Uterus (tissue), 4 donors: ENCODE data around the gene RPS18. TPM values are rescaled to one million over a fixed set of nuclear protein-coding genes. Genes with fewer than 3 reads are reported as not detected.
"Not testable (repeated sequence)": the region's sequence is repeated elsewhere in the genome, so short reads cannot be mapped to it uniquely, and the experiment has no call there.

ENCODE experiments used
- DNase-seq, 2 donors: peaks; one replicate each; pipeline ENCODE4 v3.0.0-alpha.2; 2019 to 2020
- H3K27ac ChIP-seq, 2 donors: fragments of 200-600 bp; sonication (generic); 1 replicate in 1 of 2; 2 replicates in 1 of 2; pipeline ENCODE4 v1.5.1; 2016 to 2018
- H3K27me3 ChIP-seq, 2 donors: fragments of 200-600 bp; sonication (generic); one replicate each; pipeline ENCODE4 v1.5.1; 2018 to 2019; ENCODE audit warnings: control low read depth in 1 of 2
- H3K36me3 ChIP-seq, 2 donors: fragments of 200-600 bp; sonication (generic); one replicate each; pipeline ENCODE4 v1.5.1; 2019; ENCODE audit warnings: control low read depth in 1 of 2
- H3K4me1 ChIP-seq, 2 donors: fragments of 200-600 bp; sonication (generic); one replicate each; pipeline ENCODE4 v1.5.1; 2018 to 2019; ENCODE audit warnings: control low read depth in 1 of 2
- H3K4me3 ChIP-seq, 2 donors: fragments of 200-600 bp; sonication (generic); 1 replicate in 1 of 2; 2 replicates in 1 of 2; pipeline ENCODE4 v1.5.1; 2018 to 2019; ENCODE audit warnings: mild to moderate bottlenecking in 1 of 2
- H3K9me3 ChIP-seq, 2 donors: fragments of 200-600 bp; sonication (generic); one replicate each; pipeline ENCODE4 v1.5.1; 2019; ENCODE audit warnings: control low read depth in 1 of 2
- CTCF ChIP-seq, 4 experiments: fragments of 200-600 bp in 2 of 4; fragments of 450-650 bp in 2 of 4; sonication (generic) in 2 of 4; IDR thresholded peaks; one replicate each; pipeline ENCODE4 v1.5.1; 2016 to 2019; ENCODE audit warnings: antibody characterized with exemption in 4 of 4, mild to moderate bottlenecking in 2 of 4, moderate library complexity in 1 of 4
- POLR2A ChIP-seq, 2 donors: fragments of 450-650 bp; IDR thresholded peaks; one replicate each; pipeline ENCODE4 v1.6.1; 2016; ENCODE audit warnings: antibody characterized with exemption in 2 of 2, mild to moderate bottlenecking in 1 of 2, moderate library complexity in 1 of 2
- intact Hi-C: fragments of 100-400 bp; cut with DNase I; formaldehyde crosslinking; loops from one replicate; pipeline ENCODE4 v1.15.1; 2023; ENCODE audit warnings: low total_unique reads
- total RNA-seq, 4 donors: library from RNA; depleted of rRNA in 3 of 4; stranded (reverse); fragments of >200 nt in 3 of 4; gene quantifications; one replicate each; pipeline versions ENCODE4 v1.1.0 to v1.2.4, GENCODE V29; 2014 to 2023
- donor health status: DM: yes; HTN: yes; CAD: no.

The RPS18 gene
- total RNA-seq, 4 donors from 2014 or later = 2,386 to 5,510 (median 4,061) TPM

GRCh38 chr6:33272275-33273128, 627 bp downstream of the RPS18 start:
- H3K27me3 ChIP-seq = no peaks in the 10 kb centered on the region
- intact Hi-C loops = no loop called here
- no peaks in the 10 kb centered on the region for H3K9me3 ChIP-seq
- peaks cover 5 to 7% of the 10 kb centered on the region in 2 donors for H3K4me1 ChIP-seq
- H3K27ac ChIP-seq = peak overlapping the region; percentile 40 to 94
- no peak for DNase-seq
- peak overlapping the region; percentile 54 to 72 for H3K4me3 ChIP-seq
- H3K36me3 ChIP-seq = no peaks in the 10 kb centered on the region
- no peak for TF ChIP-seq CTCF (IDR thresholded peaks at IDR 0.05)
- no peak for TF ChIP-seq POLR2A (IDR thresholded peaks at IDR 0.05)

- TF ChIP-seq POLR2A (IDR thresholded peaks at IDR 0.05) (no peak), CTCF (IDR thresholded peaks at IDR 0.05) (no peak)
- intact Hi-C loops = no loop called here
Measured at GRCh38 chr6:33273129-33273923, 1.5 kb downstream of the RPS18 start.

GRCh38 chr6:33273924-33274902, 2.3 kb downstream of the RPS18 start:
- H3K27me3 ChIP-seq = no peaks in the 10 kb centered on the region
- H3K4me3 ChIP-seq = no peak overlapping the region
- TF ChIP-seq POLR2A (IDR thresholded peaks at IDR 0.05) (no peak), CTCF (IDR thresholded peaks at IDR 0.05) (no peak)
- intact Hi-C loops = no loop called here
- H3K9me3 ChIP-seq = no peaks in the 10 kb centered on the region
- no peak for DNase-seq
- peaks cover 5 to 7% of the 10 kb centered on the region in 2 donors for H3K4me1 ChIP-seq
- no peaks in the 10 kb centered on the region for H3K36me3 ChIP-seq
- no peak overlapping the region for H3K27ac ChIP-seq

More at GRCh38 chr6:33273129-33273923, 1.5 kb downstream of the RPS18 start:
- Histone ChIP-seq H3K9me3 (no peaks in the 10 kb centered on the region), H3K27me3 (no peaks in the 10 kb centered on the region), H3K4me3 (no peak overlapping the region), H3K36me3 (no peaks in the 10 kb centered on the region), H3K27ac (peak overlapping the region in 1 of 2 donors; percentile 40), H3K4me1 (peaks cover 5 to 7% of the 10 kb centered on the region in 2 donors)
- no peak for DNase-seq

GRCh38 chr6:33275795-33276580, 4.1 kb downstream of the RPS18 start:
- H3K9me3 ChIP-seq, H3K36me3 ChIP-seq, H3K27me3 ChIP-seq, H3K4me1 ChIP-seq, intact Hi-C loops, DNase-seq: not testable (repeated sequence)
- peak overlapping the region; percentile 82 to 88 for H3K27ac ChIP-seq
- peak overlapping the region in 1 of 2 donors; percentile 45 for H3K4me3 ChIP-seq
